Omental fat pad (tissue), 4 donors: ENCODE data around the gene ALAS1. TPM values are rescaled to one million over a fixed set of nuclear protein-coding genes. Genes with fewer than 3 reads are reported as not detected.

Source experiments
- ATAC-seq: fragments of 150-250 bp; one replicate; pipeline ENCODE4 v1.9.1; 2016; ENCODE audit warnings: mild to moderate bottlenecking, moderate library complexity; ENCODE audit not compliant: low FRiP score
- DNase-seq: peaks from one replicate; pipeline ENCODE4 v3.0.0-alpha.2; 2019; ENCODE audit warnings: low spot score
- CTCF ChIP-seq, 3 donors: fragments of 450-650 bp; IDR thresholded peaks; one replicate each; pipeline ENCODE4 v1.5.1; 2016 to 2017; ENCODE audit warnings: antibody characterized with exemption in 3 of 3, mild to moderate bottlenecking in 3 of 3, moderate library complexity in 2 of 3
- total RNA-seq, 4 donors: library from RNA; depleted of rRNA; stranded (reverse); fragments of >200 nt; gene quantifications; one replicate each; pipeline ENCODE4 v1.1.0, GENCODE V29; 2016

The ALAS1 gene
- total RNA-seq, 4 donors from 2014 or later = 29.3 to 79.7 (median 31.0) TPM

DNA sequence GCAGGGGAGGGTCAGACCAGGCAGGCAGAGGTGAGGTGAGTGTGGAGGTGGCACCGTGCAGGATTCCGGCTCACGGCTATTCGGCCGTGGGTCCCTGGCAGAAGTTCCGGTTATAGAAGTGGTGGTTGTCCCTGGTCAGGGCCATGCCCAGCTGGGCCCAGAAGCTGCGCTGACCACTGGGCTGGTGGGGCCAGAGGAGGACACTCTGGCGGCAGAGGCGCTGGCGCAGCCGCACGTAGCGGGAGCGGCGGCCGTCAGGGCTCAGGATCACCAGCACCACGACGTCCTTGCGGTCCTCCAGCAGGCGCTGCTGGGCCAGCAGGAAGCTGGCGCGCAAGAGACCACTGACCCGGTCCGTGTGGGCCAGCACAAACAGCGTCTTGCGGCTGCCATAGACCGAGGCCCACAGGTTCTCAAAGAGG lies 23.2 kb downstream of the ALAS1 start:
- ATAC-seq (no peak), DNase-seq (no peak)
- TF ChIP-seq CTCF (IDR thresholded peaks at IDR 0.05) = no peak

GRCh38 chr3:52221563-52222318 lies 23.8 kb downstream of the ALAS1 start:
- DNase-seq = no peak
- ATAC-seq = no peak
- TF ChIP-seq CTCF (IDR thresholded peaks at IDR 0.05) = no peak

DNA sequence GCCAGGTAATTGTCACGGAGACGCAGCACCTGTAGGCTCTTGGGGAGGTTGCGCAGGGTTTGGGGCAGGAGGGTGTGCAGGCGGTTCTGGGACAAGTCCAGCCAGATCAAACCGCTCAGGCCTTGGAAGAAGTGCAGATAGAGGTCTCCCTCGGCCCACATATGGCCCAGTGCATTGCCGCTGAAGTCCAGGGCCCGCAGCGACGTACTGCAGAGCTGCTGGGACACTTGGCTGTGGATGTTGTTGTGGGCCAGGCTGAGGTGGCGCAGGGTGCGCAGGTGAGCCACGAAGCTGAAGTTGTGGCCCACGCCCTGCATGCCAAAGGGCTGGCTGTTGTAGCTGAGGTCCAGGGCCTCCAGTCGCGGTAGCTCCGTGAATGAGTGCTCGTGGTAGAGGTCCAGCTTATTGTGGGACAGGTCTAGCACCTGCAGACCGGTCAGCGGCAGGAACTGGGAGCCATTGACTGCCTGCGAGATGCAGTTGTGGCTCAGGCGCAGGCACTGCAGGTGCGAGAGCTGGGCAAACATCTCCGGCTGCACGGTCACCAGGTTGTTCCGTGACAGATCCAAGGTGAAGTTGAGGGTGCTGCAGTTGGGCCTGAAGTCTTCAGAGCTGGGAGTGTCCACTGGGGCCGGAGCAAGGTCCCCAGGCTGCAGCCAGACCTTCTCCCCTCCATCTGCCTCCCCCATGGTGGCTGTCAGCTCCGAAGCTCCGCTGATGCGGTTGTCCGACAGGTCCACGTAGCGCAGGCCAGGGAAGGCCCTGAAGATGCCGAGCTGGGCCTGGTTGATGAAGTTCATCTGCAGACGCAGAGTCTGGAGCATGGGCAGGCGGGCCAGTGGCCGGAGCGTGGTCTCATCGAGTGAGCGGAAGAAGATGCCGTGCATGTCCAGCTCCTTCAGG lies 24.6 kb downstream of the ALAS1 start:
- TF ChIP-seq CTCF (IDR thresholded peaks at IDR 0.05) = no peak
- no peak for DNase-seq
- ATAC-seq = no peak

- ATAC-seq (no peak), DNase-seq (no peak)
- TF ChIP-seq CTCF (IDR thresholded peaks at IDR 0.05) = no peak
These were observed 25.8 kb downstream of the ALAS1 start for GRCh38 chr3:52223449-52224408.

GRCh38 chr3:52225452-52226228 lies 27.7 kb downstream of the ALAS1 start, which contains the start of gene TLR9:
Gene TLR9, minus strand, starts transcription at chr3:52225645. Its CDS starts 116 bp downstream, at chr3:52225529.
- DNase-seq (no peak), ATAC-seq (no peak)
- no peak for TF ChIP-seq CTCF (IDR thresholded peaks at IDR 0.05)
